MV-4-11 (cell line): ENCODE results near the gene CDK5R2.
A peak's percentile ranks its signal among the peaks of the same experiment; 100 is the strongest.

ENCODE experiments used
- DNase-seq: peaks from one replicate; lab custom pipeline; 2025; lab: John Stamatoyannopoulos, UW

The CDK5R2 gene

GRCh38 chr2:218988164-218988563, 28.7 kb downstream of the CDK5R2 start:
- no peak for DNase-seq

GRCh38 chr2:218988650-218989049, 29.2 kb downstream of the CDK5R2 start:
- no peak for DNase-seq

- no peak for DNase-seq
These were observed 30.6 kb downstream of the CDK5R2 start for GRCh38 chr2:218990052-218990451.

GRCh38 chr2:218990612-218991011, 31.1 kb downstream of the CDK5R2 start:
- no peak for DNase-seq

- DNase-seq: no peak
These were observed 32.3 kb downstream of the CDK5R2 start for GRCh38 chr2:218991674-218992168.

- DNase-seq: no peak
These were observed 32.7 kb downstream of the CDK5R2 start for GRCh38 chr2:218992196-218992595.

GRCh38 chr2:218992703-218993344, 33.4 kb downstream of the CDK5R2 start:
- no peak for DNase-seq

GRCh38 chr2:218993345-218994315, 34.2 kb downstream of the CDK5R2 start, which contains the start of gene CRYBA2:
TSS of gene CRYBA2 (minus strand) at chr2:218993422. CDS start at chr2:218993176, 246 bp downstream.
- DNase-seq: no peak

- DNase-seq: no peak
These were observed 36.1 kb downstream of the CDK5R2 start for GRCh38 chr2:218995561-218995960.

GRCh38 chr2:218995972-218996711, 36.7 kb downstream of the CDK5R2 start:
- DNase-seq: peak; percentile 49

- no peak for DNase-seq
These were observed 37.5 kb downstream of the CDK5R2 start for GRCh38 chr2:218996937-218997336.

GRCh38 chr2:218997731-218998130, 38.3 kb downstream of the CDK5R2 start:
- no peak for DNase-seq

- no peak for DNase-seq
These were observed 39.0 kb downstream of the CDK5R2 start for GRCh38 chr2:218998414-218999002.

- no peak for DNase-seq
These were observed 39.8 kb downstream of the CDK5R2 start for GRCh38 chr2:218999021-218999880.

GRCh38 chr2:218999881-219000568, 40.6 kb downstream of the CDK5R2 start:
- no peak for DNase-seq

- no peak for DNase-seq
These were observed 41.1 kb downstream of the CDK5R2 start for GRCh38 chr2:219000569-219000960.

GRCh38 chr2:219001100-219001576, 41.7 kb downstream of the CDK5R2 start:
- no peak for DNase-seq

- DNase-seq: no peak
These were observed 42.3 kb downstream of the CDK5R2 start for GRCh38 chr2:219001577-219002394.
